NCI-H345 treated with DMSO at 0.1 percent for 48 hours (cell line): ENCODE data around the gene FAU.

Experiments used
- DNase-seq: peaks from one replicate; lab custom pipeline; 2025; ENCODE audit not compliant: unreplicated experiment; lab: John Stamatoyannopoulos, UW

FAU gene

DNA sequence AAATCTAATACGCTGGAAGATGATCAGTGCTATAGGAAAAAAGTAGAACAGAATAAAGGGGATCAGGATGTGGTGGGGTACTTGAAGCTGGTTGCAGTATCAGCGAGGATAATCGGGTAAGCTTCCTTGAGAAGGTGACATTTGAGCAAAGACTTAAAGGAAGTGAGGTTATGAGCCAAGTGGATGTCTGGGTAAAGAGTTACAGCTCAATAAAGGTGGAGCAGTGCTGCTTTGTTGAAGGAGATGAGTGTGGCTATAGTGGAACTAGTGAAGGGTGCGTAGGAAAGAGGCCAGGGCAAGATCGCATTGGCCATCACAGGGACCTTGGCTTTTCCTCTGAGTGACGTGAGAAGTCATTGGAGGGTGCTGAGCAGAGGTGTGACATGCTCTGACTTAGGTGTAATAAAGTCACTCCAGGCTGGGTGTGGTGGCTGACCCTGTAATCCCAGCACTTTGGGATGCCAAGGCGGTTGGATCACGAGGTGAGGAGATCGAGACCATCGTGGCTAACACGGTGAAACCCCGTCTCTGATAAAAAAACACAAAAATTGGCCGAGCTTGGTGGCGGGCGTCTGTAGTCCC, 14.7 kb upstream of the FAU start:
- no peak for DNase-seq

DNA sequence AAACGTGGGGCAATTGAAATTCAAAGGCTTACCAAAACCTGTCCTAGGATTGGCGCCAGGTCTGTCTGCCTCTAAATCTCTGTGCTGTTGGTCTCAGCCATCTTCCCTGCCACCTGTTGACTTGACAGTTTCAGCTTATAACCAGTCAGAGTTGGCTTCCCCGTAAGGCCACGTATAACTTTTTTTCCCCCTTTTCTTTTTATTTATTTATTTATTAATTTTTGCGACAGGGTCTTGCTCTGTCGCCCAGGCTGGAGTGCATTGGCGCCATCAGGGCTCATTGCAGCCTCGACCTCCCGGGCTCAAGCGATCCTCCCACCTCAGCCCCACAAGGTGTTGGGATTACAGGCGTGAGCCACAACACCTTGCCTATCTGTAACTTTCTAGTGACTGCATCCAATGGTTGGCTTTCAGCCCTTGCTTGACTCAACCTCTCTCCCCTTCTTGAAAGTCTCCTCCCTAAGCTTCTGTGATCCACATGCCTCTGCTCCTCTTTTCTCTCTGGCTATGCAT, 13.8 kb upstream of the FAU start:
- no peak for DNase-seq

DNA sequence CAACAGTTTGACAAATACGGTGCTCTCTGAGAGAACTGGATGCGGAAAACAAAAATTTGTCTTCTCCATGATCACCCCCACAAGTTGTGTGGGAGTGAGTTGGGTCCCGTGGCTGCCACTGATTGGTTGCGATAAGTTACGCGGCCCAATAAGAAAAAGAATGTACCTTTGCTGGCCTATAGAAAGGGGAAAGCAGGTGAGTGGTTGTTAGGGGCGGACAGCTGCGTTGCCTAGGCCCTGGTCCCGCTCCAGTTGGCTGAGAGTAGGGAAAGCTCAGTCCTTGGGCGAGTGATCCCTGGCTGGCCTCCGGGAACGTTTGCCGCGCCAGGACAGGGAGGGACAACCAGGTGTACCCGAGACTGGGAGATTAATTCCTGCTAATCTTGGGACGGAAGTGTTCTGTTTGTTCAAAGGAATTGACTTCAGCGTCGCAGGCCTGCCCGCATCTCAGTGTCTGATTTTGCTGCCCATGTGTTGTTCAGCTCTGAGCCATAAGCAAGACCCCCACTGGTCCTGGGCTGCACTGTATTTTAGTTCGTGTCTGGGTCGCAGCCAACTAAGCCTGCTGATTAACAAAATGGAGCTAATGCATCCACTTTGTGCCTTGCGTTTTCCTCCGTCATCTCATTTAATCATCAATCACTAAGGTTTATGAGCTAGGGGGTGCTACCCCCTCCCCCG, 13.2 kb upstream of the FAU start:
- peak; percentile 99 for DNase-seq

DNA sequence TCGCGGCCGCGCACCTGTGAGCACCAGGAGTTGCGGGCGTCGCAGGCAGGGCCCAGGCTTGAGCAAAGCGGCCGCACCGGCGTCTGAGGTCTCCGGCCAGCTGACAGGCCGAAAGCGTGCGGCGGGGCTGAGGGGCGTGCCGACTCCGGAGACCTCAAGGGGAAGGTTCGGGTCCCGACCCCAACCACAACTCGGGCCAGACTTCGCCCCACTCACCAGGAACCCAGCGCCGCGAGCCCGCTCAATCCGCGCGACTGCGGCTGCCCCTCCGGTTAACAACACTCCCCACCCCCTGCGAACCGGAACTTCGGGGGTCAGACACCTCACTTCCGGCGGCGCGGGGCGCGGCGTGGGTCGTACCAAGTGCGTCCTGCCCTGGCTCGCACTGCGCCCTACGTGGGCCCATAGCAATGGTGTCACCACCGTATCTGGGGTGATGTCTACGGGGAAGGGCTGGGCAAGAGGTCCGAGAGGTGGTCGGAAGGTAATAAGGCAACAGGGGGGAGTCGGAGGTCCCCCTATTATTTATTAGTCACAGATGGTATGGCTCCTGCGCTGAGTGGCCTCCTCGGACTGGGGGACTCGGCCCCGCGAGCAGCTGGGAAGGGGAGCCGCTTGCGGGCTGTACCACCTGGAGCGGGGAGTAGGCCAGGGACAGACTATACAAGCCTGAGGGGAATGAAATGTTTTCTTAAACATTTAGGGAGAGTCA, 12.5 kb upstream of the FAU start, which contains the start of gene SYVN1:
TSS of gene SYVN1 (minus strand) at position 280 of the 712 bp plus-strand sequence. CDS start 918 bp downstream, outside the sequence.
- peak; percentile 99 for DNase-seq

DNA sequence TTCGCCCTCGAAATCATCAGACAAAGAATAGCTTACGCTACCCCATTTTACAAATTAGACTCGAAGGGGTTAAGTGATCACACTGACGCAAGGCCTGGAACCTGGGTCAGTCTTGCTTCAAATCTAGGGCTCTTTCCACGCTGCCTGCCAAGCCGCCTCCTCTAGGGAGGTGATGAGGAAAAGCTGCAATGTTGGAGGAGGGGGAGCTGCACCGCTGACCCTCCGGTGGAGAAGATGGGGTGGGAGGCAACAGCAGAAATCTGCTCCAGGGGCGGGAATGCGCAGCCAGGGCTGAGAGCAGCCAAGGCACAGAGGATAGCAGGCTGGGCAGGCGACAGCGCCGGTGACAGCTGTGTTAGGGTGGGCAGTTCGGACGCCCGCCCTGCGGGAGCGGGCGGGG, 11.8 kb upstream of the FAU start:
- no peak for DNase-seq

DNA sequence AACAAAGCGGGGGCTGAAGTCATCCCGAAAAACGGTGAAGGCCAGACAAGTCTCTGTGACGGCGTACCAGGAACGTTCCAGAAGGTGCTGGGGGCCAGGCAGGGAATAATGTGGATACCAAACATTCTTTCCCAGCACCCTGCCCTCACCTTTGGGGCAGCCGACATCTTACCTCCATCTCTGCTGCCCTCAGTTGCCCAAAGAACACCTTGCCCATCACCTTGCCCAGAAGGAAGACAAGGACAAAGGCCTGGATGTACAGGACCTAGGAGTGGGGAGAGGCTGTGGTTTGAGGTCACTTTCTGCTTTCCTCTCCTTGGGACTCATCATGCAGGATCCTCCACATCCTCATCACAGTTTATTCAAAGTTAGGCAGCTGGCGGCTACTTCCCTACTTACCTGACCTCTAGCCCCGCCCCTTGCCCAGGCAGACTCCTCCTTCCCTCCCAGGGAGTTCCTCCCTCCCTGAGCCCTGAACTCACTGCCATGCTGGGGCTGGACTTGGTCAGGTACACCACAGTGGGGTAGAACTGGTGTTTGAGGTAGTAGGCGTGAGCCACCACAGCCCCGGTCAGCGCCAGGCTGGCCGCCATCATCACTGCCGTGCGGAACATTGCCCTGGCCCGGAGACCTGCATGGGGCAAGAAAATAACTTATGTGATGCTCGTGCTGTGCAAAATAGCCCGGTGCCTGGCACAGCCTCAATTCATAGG, 11.2 kb upstream of the FAU start:
- no peak for DNase-seq

DNA sequence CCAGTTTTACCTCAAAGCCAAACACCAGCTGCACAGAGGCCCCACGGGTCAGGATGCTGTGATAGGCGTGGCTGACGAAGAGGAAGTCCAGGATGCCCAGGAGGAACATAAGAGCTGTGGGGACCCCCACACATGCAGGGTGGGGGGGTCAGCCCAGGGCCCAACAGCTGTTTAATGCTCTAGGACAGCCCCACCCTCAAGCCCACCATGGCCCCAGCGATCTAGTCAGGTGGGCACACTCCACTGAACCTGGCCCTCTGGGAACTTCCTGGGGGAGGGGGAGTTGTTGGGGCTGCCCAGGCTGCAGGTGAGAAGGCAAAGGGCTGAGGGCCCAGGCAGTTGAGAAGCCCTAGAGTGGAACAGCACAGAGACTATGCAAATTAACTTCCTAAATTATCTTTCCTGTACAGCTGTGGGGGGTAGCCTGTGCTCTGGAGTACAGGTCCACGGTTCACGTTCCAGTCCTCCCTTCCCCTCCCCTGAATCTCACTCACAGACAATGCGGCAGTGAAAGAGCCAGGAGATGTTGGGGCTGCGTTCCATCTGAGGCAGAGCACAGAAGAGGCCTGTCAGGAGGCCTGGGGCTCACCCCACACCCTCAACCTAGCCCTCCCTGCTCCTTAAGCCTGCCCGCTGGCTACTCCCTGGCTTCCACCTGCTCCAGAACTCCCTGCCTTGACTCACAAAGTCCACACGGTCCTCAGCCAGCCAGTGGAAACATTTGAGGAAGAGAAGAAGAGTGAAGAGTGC, 10.5 kb upstream of the FAU start:
- no peak for DNase-seq

DNA sequence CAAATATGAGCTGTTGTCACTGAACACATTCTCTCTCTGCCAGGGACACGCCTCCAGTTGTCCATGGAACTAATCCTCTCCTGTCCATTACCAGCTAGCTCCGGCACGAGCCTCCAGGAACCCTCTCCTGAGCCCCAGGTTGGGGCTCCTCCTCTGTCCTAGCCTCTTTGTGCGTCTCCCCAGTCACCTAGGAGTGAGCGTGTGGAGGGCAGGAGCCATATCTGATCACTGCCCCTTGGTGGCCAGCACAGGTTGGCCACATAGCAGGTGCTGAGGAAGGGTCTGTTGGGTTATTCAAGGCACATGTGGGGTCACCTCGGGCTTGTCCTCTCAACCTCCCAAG, 9.9 kb upstream of the FAU start:
- DNase-seq: no peak

DNA sequence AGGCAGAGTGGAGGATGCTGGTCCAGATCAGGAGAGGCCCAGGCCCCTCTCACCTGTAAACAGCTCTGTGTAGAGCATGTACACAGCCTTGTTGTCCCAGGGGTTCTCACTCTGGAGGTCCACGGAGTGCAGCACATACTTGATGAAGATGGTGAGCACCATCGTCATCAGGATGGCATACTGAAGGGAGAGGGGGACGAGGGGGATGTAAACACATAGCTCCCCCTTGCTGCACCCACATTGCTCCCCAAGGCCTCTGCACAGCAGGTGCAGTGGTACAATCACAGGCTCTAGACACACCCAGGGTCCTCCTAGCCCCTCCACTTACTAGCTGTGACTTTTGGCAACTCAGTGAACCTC, 9.5 kb upstream of the FAU start:
- no peak for DNase-seq

DNA sequence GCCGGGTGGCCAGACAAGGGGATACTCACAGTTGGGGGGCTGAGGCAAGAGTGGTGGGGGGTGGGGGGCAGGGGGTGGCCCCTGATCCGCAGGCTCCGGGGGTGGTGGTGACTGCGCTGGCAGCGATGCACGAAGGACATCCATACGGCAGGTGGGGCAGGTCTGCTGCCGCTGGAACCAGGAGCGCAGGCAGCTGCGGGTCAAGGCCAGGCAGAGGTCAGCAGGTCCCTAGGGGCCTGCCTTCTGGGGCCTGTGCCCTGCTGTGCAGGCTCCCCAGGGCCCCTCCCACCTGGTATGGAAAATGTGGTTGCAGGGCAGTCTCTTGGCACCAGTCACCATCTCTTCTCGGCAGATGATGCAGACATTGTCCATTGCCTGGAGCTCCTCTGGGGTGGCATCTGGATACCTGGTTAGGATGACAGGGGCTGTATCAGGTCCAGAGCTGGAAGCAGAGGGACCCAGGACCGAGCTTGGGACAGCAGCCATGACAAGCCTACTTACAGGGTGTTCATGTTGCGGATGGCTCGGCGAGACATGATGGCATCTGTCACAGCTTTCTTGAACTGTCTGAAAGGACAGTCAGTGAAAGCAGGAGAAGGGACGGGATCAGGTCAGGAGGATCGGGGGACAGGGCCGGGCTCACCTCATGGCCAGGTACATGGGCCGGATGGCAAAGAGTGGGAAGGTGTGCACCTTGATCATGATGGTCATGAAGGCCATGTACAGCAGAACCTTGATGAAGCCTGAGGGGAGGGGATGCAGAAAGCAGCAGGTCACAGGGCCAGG, 8.9 kb upstream of the FAU start:
- DNase-seq: no peak

DNA sequence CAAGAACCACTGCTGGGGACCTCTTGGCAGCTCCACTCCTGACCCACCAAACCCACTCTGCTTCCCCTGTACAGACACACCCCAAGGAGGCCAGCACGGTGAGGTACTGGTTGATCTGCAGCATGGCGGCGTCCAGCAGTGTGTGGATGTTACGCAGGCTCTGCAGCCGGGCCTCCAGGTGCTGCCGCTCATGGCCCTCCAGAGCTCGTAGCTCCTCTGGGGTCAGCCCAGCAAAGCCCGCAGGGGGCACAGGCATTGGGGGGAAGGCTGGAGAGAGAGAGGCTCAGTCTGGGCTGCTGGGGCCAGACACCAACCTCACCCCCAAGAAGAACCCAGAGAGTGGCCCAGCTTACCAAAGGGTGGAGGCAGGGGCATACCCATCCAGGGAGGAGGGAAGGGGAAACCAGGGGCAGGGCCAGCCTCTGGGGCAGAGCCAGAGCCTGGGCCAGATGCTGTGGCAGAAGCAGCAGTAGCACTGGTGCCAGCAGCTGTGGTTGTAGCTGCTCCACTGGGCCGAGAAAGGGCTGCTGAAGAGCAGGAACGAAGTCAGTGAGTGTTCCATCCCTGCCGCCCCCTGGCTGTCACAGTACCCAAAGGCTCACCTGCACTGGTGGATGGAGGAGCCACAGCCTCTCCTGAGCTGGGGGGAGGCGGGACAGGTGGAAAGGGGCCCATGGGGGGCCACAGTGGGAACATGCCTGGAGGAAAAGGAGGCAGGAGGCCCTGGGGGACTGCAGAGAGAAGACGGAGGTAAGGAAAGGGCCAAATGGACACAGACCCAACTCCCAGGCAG, 7.9 kb upstream of the FAU start:
- DNase-seq: no peak

DNA sequence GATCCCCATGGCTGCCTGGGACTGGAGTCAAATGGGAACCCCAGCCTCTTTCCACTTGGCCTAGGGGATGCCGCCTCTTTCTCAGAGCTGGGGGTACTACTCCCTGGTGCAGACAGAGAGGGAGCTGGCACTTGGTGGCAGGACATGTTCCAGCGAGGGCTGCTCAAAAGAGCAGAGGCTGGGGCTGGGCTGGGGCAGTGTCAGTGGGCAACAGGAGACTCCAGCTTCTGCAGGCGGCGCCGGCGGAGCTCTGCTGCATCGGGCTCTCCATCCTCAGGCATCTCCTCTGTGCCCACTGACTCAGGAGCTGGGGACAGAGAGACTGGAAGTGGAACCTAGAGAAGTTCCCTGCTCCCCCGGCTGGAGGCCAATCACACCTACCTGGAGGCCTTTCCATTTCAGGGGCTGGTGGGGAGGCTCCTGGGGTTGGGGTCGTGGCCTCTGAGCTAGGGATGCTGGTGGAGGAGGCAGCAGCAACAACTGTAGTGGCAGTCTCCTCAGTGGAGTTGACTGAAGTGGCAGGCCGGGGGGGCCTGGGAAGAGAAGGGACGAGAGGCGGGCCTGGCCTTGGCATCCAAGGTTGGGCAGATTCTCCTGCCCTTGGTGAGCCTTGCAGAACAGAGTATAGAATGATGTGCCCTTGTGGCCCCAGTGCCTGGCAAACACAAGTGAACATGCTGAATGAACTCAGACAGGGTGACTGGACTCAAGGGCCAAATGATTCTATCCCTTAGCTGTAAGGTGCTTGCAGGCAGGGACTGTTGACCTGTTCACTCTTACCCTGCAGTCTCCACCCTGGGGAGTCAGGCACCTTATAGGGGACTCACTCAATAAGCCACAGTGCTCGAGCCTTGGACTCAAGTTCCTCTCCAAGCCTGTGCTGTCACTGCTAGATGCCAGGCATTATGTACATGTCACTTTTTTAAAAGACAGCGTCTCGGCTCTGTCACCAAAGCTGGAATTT, 6.5 kb upstream of the FAU start:
- no peak for DNase-seq

DNA sequence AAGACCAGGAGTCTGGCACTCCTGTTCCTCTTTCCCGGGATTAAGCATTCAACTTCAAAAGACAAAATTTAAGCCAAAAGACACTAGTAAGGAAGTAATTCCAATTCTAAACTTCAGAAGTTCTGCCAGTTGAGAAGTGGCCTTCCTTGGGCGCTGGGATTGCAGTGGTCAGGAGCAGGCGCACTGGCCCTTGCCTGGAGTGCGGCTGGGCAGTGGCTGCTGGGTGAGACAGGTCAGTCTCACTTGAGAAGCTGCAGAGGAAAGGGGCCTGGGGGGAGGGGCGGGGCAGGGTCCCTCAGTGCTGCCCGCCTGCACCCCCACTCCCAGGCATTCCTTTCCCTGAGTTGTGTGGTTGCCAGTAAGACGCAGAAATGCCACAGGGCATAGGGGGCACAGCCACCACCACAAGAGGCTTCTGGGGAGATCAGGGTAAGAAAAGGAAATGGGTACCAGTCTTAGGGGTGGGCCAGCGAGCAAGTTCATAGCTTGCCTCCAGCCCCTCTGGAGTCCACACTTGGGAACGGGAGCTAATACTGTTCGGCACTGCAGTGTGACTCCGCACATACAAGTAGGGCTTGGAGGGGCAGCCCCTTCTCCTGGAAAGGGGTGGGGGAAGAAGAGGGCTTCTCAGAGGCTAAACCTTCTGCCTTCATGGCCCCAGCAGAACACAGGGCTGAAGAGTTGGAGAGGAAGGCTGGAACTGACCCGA, 5.7 kb upstream of the FAU start:
- no peak for DNase-seq

DNA sequence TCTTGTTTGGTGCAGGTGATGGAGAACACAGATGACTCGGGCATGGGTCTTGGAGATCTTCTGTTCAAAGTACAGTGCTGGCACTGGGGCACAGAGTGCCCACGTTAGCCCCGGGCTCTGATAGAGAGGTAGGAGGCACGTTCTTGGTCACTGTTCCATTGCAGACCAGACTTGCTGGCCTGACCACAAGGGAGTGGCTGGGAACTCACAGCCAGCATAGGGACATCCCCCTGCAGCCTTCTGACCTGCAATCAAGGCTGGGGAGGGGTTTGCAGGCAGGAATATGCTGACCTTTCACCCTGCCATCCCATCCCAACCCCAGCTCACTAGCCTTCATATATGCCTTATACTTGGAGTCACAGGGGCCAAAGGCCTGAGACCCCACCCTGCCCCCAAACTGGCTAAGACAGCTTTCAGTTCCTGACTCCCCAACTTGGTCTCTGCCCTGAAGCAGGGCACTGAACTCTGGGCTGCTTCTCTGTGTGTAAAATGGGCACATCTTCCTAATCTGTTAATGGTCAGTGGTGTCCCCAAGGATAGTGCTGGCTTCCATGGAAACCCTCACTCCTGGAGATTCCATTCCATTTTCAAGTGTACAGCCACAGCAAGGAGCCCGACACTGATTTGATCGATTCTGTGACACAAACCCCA, 4.8 kb upstream of the FAU start:
- no peak for DNase-seq

DNA sequence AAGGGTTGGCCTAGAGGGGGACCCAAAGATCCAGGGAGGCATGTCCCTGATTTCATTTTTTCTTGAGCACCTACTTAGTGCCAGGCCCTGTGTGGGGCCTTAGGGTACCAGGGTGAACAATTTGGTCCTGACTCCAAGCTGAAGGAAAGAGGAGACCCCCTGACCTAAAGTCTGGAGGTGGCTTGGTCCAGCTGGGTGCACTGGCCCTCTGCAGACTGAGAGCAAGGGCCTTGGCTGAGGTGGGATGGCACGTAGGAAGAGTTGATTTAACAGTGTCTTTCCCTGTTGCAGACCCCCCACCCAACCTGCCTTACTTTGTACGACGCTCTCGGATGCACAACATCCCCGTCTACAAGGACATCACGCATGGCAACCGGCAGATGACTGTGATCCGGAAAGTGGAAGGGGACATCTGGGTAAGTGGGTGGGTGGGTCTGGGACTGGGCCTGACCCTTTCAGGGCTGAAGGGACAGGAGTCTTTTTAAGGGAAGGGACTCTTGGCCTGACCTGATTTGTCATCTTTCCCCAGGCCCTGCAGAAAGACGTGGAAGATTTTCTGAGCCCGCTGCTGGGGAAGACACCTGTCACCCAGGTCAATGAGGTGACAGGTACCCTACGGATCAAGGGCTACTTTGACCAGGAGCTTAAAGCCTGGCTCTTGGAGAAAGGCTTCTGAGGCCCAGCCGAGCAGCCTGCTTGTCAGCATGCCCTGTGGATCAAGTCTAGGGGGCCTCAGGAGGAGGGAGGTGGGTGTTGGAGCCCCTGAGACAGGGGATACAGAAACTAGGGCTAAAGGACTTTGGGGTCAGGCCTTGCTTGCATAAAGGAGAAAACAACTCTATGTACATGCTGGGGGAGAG, 3.5 kb upstream of the FAU start:
- DNase-seq: no peak

DNA sequence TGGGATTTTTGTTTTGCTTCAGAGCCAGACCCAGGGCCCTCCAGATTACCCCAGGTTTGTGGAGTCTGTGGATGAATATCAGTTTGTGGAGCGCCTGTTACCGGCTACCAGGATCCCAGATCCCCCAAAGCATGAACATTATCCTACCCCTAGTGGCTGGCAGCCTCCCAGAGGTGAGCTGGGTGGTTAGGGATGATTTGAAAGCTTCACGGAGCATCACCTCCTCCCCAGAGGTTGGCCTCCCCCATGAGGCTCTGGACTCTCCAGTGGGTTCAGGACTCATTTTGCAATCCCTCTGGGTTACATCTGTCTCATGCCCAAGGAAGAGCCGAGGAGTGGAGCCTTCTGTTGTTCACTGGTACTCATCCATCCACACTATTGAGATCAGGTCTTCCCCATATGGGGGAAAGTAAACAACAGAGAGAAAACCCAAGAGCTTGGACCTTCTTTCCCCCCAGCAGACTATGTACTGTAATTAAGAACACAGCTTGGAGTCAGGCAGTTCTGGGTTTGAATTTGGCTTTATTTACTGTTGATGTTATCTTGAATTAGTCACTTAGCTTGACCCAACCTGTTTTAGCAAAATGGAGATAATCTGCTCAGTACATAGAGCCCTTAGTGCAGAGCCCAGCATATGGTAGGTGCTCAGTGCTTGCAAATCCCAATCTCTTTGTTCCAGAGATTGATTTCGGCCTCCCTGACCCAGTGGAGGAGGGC, 2.7 kb upstream of the FAU start:
- no peak for DNase-seq
